KMS-11 (cell line): ENCODE results near the gene FAM78A.

Source experiments
- H2AFZ ChIP-seq: fragments of 200-600 bp; sonication (generic); 2 replicates; pipeline ENCODE4 v1.6.1; 2016; ENCODE audit warnings: antibody characterized with exemption, mixed run types, low read depth
- H3K27ac ChIP-seq: fragments of 200-600 bp; sonication (generic); 2 replicates; pipeline ENCODE4 v1.6.1; 2016; ENCODE audit warnings: mild to moderate bottlenecking, mixed run types
- H3K27me3 ChIP-seq: fragments of 200-600 bp; sonication (generic); 2 replicates; pipeline ENCODE4 v1.6.1; 2017; ENCODE audit warnings: mild to moderate bottlenecking, low read depth, mixed run types, moderate library complexity; ENCODE audit not compliant: insufficient read depth
- H3K36me3 ChIP-seq: fragments of 200-600 bp; sonication (generic); 2 replicates; pipeline ENCODE4 v1.6.1; 2017; ENCODE audit warnings: mild to moderate bottlenecking, mixed run types; ENCODE audit not compliant: insufficient read depth
- H3K4me1 ChIP-seq: fragments of 200-600 bp; sonication (generic); 2 replicates; pipeline ENCODE4 v1.6.1; 2016; ENCODE audit warnings: mild to moderate bottlenecking, low read depth, mixed run types; ENCODE audit not compliant: poor library complexity, severe bottlenecking
- H3K4me2 ChIP-seq: fragments of 200-600 bp; sonication (generic); 2 replicates; pipeline ENCODE4 v1.7.0; 2016; ENCODE audit warnings: mild to moderate bottlenecking, mixed run types
- H3K4me3 ChIP-seq: fragments of 200-600 bp; sonication (generic); IDR thresholded peaks from 2 replicates; pipeline ENCODE4 v1.6.1; 2017; ENCODE audit warnings: low read depth, low read length, mixed read lengths; ENCODE audit not compliant: insufficient read depth
- H3K79me2 ChIP-seq: fragments of 200-600 bp; sonication (generic); 2 replicates; pipeline ENCODE4 v1.6.1; 2016; ENCODE audit warnings: low read depth, mixed run types; ENCODE audit not compliant: insufficient read depth
- H3K9ac ChIP-seq: fragments of 200-600 bp; sonication (generic); 2 replicates; pipeline ENCODE4 v1.6.1; 2016; ENCODE audit warnings: mild to moderate bottlenecking, mixed run types
- H4K20me1 ChIP-seq: fragments of 200-600 bp; sonication (generic); 2 replicates; pipeline ENCODE4 v1.6.1; 2016; ENCODE audit warnings: mild to moderate bottlenecking, mixed run types; ENCODE audit not compliant: insufficient read depth
- CTCF ChIP-seq: fragments of 200-600 bp; sonication (generic); conservative IDR thresholded peaks from 2 replicates; pipeline ENCODE4 v1.6.1; 2017; ENCODE audit warnings: low read depth, mild to moderate bottlenecking, antibody characterized with exemption, low read length, moderate library complexity, mixed read lengths

FAM78A gene

GRCh38 chr9:131296460-131296859 is 20.1 kb upstream of the FAM78A start:
- Histone ChIP-seq H2AFZ (no peak overlapping the region), H3K27me3 (no peaks in the 10 kb centered on the region), H3K27ac (no peak overlapping the region), H3K4me2 (no peak overlapping the region), H3K4me3 (no peak overlapping the region), H3K36me3 (no peaks in the 10 kb centered on the region), H3K79me2 (no peaks in the 10 kb centered on the region), H4K20me1 (no peaks in the 10 kb centered on the region), H3K9ac (no peak overlapping the region), H3K4me1 (no peaks in the 10 kb centered on the region)
- no peak for TF ChIP-seq CTCF

GRCh38 chr9:131292937-131293336 is 16.6 kb upstream of the FAM78A start:
- TF ChIP-seq CTCF, result no peak
- no peak overlapping the region for H3K4me2 ChIP-seq
- H3K36me3 ChIP-seq, result no peaks in the 10 kb centered on the region
- H3K4me3 ChIP-seq, result no peak overlapping the region
- H3K9ac ChIP-seq, result no peak overlapping the region
- no peak overlapping the region for H2AFZ ChIP-seq
- no peaks in the 10 kb centered on the region for H4K20me1 ChIP-seq
- no peaks in the 10 kb centered on the region for H3K27me3 ChIP-seq
- no peak overlapping the region for H3K27ac ChIP-seq
- H3K4me1 ChIP-seq, result no peaks in the 10 kb centered on the region
- no peaks in the 10 kb centered on the region for H3K79me2 ChIP-seq

GRCh38 chr9:131291795-131292315 is 15.5 kb upstream of the FAM78A start:
- Histone ChIP-seq H3K4me1 (peaks cover 8% of the 10 kb centered on the region), H2AFZ (no peak overlapping the region), H4K20me1 (no peaks in the 10 kb centered on the region), H3K4me2 (no peak overlapping the region), H3K9ac (no peak overlapping the region), H3K4me3 (no peak overlapping the region), H3K27me3 (no peaks in the 10 kb centered on the region), H3K36me3 (no peaks in the 10 kb centered on the region), H3K27ac (no peak overlapping the region), H3K79me2 (no peaks in the 10 kb centered on the region)
- no peak for TF ChIP-seq CTCF

GRCh38 chr9:131290767-131291370 is 14.6 kb upstream of the FAM78A start:
- Histone ChIP-seq H2AFZ (no peak overlapping the region), H3K79me2 (no peaks in the 10 kb centered on the region), H3K27ac (no peak overlapping the region), H3K27me3 (no peaks in the 10 kb centered on the region), H3K4me3 (no peak overlapping the region), H4K20me1 (no peaks in the 10 kb centered on the region), H3K4me2 (no peak overlapping the region), H3K36me3 (no peaks in the 10 kb centered on the region), H3K4me1 (peaks cover 9% of the 10 kb centered on the region), H3K9ac (no peak overlapping the region)
- no peak for TF ChIP-seq CTCF
